ENCODE data around the gene CFAP90. TPM values are rescaled to one million over a fixed set of nuclear protein-coding genes. Genes with fewer than 3 reads are reported as not detected.

The CFAP90 gene
- total RNA-seq, 1 donor from 2014 or later = not detected

GRCh38 chr5:7781899-7782298 is 69.0 kb downstream of the CFAP90 start:
- CTCF ChIA-PET = no interaction called here
- no peak overlapping the region for H3K4me3 Mint-ChIP-seq
- POLR2A ChIA-PET = no interaction called here
- H3K27me3 Mint-ChIP-seq = peaks cover 13% of the 10 kb centered on the region
- no peak for ATAC-seq (ENCODE audit: low read depth)
- H3K4me1 Mint-ChIP-seq = no peaks in the 10 kb centered on the region
- intact Hi-C loops (cut with micrococcal nuclease) = no loop called here
- no peak for TF ChIP-seq CTCF (IDR thresholded peaks at IDR 0.05)
- no peak for DNase-seq
- no peaks in the 10 kb centered on the region for H3K9me3 Mint-ChIP-seq
- H3K36me3 Mint-ChIP-seq (ENCODE audit: low read depth) = no peaks in the 10 kb centered on the region
- no peak overlapping the region for H3K27ac Mint-ChIP-seq

Other genes starting within 250 kb of the CFAP90 start
- 12.1 and 16.0 TPM in 2 replicates for gene FASTKD3, start 17.9 kb upstream of the CFAP90 start, total RNA-seq
- 54.8 and 70.7 TPM in 2 replicates for gene MTRR, start 18.0 kb upstream of the CFAP90 start, total RNA-seq